Osteoblast (primary cell): Measurements from ENCODE around the gene PSMD13. TPM values are rescaled to one million over a fixed set of nuclear protein-coding genes. Genes with fewer than 3 reads are reported as not detected.

Source experiments
- DNase-seq: peaks from one replicate; pipeline ENCODE4 v3.0.0; 2011; ENCODE audit warnings: low spot score, mixed read lengths; ENCODE audit not compliant: insufficient read length; ENCODE audit errors: missing footprints
- H2AFZ ChIP-seq: 2 replicates; pipeline ENCODE4 v1.6.0; 2011; ENCODE audit warnings: mild to moderate bottlenecking, low read length
- H3K27ac ChIP-seq: 2 replicates; pipeline ENCODE4 v1.5.1; 2011; ENCODE audit warnings: mild to moderate bottlenecking, low read depth, low read length, moderate library complexity
- H3K27me3 ChIP-seq: 2 replicates; pipeline ENCODE4 v1.6.0; 2012; ENCODE audit warnings: mild to moderate bottlenecking, control low read depth, inconsistent platforms, low read length, moderate library complexity; ENCODE audit not compliant: insufficient read depth
- H3K36me3 ChIP-seq: 2 replicates; pipeline ENCODE4 v1.5.1; 2011; ENCODE audit warnings: mild to moderate bottlenecking, low read length, control low read depth, moderate library complexity; ENCODE audit not compliant: insufficient read depth
- H3K4me1 ChIP-seq: 2 replicates; pipeline ENCODE4 v1.5.1; 2011; ENCODE audit warnings: mild to moderate bottlenecking, low read length, control low read depth, moderate library complexity; ENCODE audit not compliant: insufficient read depth
- H3K4me2 ChIP-seq: 2 replicates; pipeline ENCODE4 v1.6.0; 2011; ENCODE audit warnings: mild to moderate bottlenecking, low read length; ENCODE audit not compliant: insufficient read depth
- H3K4me3 ChIP-seq: fragments of 200-600 bp; sonication (generic); 3 replicates; pipeline ENCODE4 v1.5.1; 2012; ENCODE audit warnings: mild to moderate bottlenecking, low read length, inconsistent platforms; ENCODE audit not compliant: insufficient read depth
- H3K79me2 ChIP-seq: 2 replicates; pipeline ENCODE4 v1.6.0; 2012; ENCODE audit warnings: mild to moderate bottlenecking, low read length, control low read depth, inconsistent platforms; ENCODE audit not compliant: insufficient read depth
- H3K9me3 ChIP-seq: 2 replicates; pipeline ENCODE4 v1.5.1; 2011; ENCODE audit warnings: low read depth, low read length, control low read depth
- H4K20me1 ChIP-seq: 2 replicates; pipeline ENCODE4 v1.6.0; 2012; ENCODE audit warnings: mild to moderate bottlenecking, low read length, control low read depth; ENCODE audit not compliant: insufficient read depth
- CTCF ChIP-seq: IDR thresholded peaks from 2 replicates; pipeline ENCODE4 v1.5.1; 2011; ENCODE audit warnings: mild to moderate bottlenecking, low read depth, low read length, moderate library complexity; ENCODE audit errors: extremely low read depth
- total RNA-seq: library from RNA; depleted of rRNA; stranded (reverse); fragments of >200 nt; gene quantifications from 2 replicates; pipeline ENCODE4 v1.2.3, GENCODE V29; 2012

The PSMD13 gene
- total RNA-seq, 1 donor: 110 TPM

GRCh38 chr11:209275-210121 is 27.3 kb upstream of the PSMD13 start:
- Histone ChIP-seq H3K79me2 (peaks cover 80% of the 10 kb centered on the region), H3K9me3 (no peaks in the 10 kb centered on the region), H3K36me3 (peaks cover 62% of the 10 kb centered on the region), H3K4me1 (peaks cover 33% of the 10 kb centered on the region), H2AFZ (peak overlapping the region; percentile 22), H3K27ac (peak overlapping the region; percentile 90), H3K27me3 (no peaks in the 10 kb centered on the region), H3K4me2 (peak overlapping the region; percentile 90), H3K4me3 (peak overlapping the region; percentile 99), H4K20me1 (peaks cover 69% of the 10 kb centered on the region)
- peak; percentile 95 for DNase-seq
- no peak for TF ChIP-seq CTCF

GRCh38 chr11:210122-210802 is 26.5 kb upstream of the PSMD13 start:
- H3K79me2 ChIP-seq: peaks cover 73% of the 10 kb centered on the region
- peak overlapping the region; percentile 99 for H3K4me3 ChIP-seq
- H3K9me3 ChIP-seq: no peaks in the 10 kb centered on the region
- H3K4me2 ChIP-seq: peak overlapping the region; percentile 90
- no peak overlapping the region for H2AFZ ChIP-seq
- H3K36me3 ChIP-seq: peaks cover 63% of the 10 kb centered on the region
- TF ChIP-seq CTCF: no peak
- peaks cover 62% of the 10 kb centered on the region for H4K20me1 ChIP-seq
- H3K4me1 ChIP-seq: peaks cover 33% of the 10 kb centered on the region
- peak overlapping the region; percentile 90 for H3K27ac ChIP-seq
- peak; percentile 98 for DNase-seq
- H3K27me3 ChIP-seq: no peaks in the 10 kb centered on the region

- Histone ChIP-seq H3K9me3 (no peaks in the 10 kb centered on the region), H3K4me2 (peak overlapping the region; percentile 90), H3K4me1 (peaks cover 28% of the 10 kb centered on the region), H2AFZ (no peak overlapping the region), H4K20me1 (peaks cover 57% of the 10 kb centered on the region), H3K4me3 (peak overlapping the region; percentile 99), H3K27me3 (no peaks in the 10 kb centered on the region), H3K27ac (peak overlapping the region; percentile 90), H3K79me2 (peaks cover 67% of the 10 kb centered on the region), H3K36me3 (peaks cover 60% of the 10 kb centered on the region)
- TF ChIP-seq CTCF: no peak
- DNase-seq: no peak
Measured at GRCh38 chr11:210803-211180, 26.0 kb upstream of the PSMD13 start.

GRCh38 chr11:211295-211694 is 25.5 kb upstream of the PSMD13 start:
- Histone ChIP-seq H3K27ac (peak overlapping the region; percentile 90), H3K27me3 (no peaks in the 10 kb centered on the region), H3K4me3 (no peak overlapping the region), H3K4me2 (peak overlapping the region; percentile 90), H4K20me1 (peaks cover 52% of the 10 kb centered on the region), H3K36me3 (peaks cover 59% of the 10 kb centered on the region), H3K79me2 (peaks cover 62% of the 10 kb centered on the region), H2AFZ (no peak overlapping the region), H3K9me3 (no peaks in the 10 kb centered on the region), H3K4me1 (peaks cover 23% of the 10 kb centered on the region)
- DNase-seq: peak; percentile 14
- TF ChIP-seq CTCF: no peak
